GM10847 (cell line): ENCODE results near the gene AGAP2.

Experiments used
- POLR2A ChIP-seq: IDR thresholded peaks from 2 replicates; pipeline ENCODE4 v1.6.1; 2011; ENCODE audit not compliant: insufficient read length; ENCODE audit errors: extremely low read depth

AGAP2 gene

DNA sequence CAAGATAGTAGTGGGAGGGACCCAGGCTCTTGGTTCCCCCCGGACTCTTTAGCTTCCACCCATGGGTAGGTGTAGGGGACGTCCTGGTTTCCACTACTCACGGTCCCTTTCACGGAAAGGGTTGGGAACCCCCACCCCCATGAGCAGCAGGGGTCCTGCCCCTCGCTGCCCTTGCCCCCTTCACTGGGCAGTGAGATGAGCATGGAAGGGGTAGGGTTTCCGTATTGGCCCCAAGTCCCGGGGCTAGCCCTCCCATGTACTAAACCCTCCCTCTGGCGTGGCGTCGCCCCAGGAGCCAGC is 12.7 kb downstream of the AGAP2 start:
- TF ChIP-seq POLR2A: no peak

DNA sequence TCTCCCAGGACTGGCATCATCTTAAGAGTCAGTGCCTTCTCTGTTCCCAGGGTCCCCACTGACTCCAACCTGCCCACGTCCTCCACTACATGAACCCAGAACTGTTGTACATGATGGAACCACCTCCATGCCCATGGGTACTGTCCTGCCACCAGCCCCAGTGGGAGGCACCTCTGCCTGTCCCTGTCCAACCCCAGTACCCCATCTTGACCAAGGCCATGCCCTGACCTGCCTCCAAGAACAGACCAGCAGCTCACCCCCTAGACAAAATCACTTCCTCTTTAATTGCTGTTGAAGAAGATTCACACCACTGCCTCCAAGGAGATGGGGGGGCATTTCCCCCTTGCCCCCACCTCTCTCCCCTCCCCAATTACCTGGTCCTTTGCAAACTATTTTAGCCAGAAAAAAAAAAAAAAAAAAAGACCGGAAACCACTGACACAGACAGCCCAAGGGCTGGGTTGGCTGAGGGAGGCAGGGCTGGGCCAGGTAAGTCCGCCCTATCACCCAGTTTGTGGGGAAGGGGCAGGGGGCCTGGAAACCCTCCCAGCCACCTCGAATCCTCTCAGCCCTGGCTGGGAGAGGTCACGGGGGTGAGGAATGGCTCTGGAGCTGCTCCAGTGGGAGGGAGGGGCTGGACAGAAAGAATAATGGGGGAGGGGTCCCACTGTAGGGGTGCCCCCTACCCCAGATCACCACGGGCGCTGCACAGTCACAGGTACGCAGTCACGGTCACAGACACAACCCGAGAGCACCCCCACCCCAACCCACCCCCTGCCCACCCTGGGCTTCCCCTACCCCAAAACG is 13.4 kb downstream of the AGAP2 start:
- no peak for TF ChIP-seq POLR2A

DNA sequence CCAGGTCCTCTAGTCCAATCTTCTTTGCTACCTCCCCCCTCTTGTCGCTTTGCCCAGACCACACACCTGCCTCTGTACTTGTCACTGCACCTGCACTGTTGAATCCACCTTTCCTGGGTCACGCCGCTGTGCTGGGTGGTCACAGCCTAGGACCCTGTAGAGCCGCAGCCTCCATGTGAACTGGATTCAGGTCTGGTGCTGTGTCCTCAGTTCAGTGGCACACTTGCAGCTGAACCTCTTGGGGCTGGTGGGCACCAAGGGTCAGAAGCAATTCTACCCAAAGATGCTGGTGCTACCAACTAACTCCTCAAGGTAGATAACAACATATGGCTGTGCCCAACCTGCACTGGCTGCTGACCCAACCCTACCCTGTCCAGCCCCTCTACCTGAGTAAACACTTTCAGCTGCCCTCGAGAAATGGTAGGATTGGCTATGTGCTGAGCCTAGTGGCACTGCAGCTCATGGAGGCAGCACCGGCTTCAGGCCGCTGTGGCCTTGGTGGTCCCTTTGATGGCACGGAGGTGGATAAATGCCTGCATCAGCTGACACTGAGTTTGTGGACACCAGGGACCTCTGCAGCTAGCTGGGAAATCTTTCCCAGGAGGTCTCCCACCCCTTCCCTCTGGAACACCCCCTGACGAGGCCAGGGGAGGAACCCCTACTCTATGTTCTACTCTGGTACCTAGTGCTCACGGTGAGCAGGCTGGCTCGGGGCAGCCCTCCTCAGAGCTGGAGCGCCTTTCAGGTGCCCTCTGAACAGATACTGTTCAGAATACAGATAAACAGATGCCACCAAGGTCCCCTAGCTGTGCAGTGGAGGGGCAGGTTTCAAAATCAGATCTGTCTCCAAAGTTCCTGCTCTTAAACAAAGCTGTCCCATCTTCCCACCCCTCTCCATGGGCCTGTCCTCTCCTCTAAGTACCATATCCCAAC is 14.3 kb downstream of the AGAP2 start:
- no peak for TF ChIP-seq POLR2A

DNA sequence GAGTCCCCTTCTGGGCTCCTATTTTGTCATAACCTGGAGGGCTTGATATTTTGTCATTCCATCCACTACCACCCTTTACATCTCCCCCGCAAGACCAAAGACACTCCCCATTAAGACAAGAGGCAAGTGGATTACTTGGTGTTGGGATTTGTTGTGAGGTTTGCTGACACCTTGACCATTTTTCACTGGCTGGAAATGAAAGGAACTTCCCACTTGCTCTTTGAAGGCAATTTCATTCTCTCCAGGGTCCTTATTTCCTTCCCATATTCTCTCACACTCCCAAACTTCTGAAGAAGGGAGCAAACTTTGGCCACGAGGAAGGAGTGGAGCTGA is 14.9 kb downstream of the AGAP2 start:
- no peak for TF ChIP-seq POLR2A

DNA sequence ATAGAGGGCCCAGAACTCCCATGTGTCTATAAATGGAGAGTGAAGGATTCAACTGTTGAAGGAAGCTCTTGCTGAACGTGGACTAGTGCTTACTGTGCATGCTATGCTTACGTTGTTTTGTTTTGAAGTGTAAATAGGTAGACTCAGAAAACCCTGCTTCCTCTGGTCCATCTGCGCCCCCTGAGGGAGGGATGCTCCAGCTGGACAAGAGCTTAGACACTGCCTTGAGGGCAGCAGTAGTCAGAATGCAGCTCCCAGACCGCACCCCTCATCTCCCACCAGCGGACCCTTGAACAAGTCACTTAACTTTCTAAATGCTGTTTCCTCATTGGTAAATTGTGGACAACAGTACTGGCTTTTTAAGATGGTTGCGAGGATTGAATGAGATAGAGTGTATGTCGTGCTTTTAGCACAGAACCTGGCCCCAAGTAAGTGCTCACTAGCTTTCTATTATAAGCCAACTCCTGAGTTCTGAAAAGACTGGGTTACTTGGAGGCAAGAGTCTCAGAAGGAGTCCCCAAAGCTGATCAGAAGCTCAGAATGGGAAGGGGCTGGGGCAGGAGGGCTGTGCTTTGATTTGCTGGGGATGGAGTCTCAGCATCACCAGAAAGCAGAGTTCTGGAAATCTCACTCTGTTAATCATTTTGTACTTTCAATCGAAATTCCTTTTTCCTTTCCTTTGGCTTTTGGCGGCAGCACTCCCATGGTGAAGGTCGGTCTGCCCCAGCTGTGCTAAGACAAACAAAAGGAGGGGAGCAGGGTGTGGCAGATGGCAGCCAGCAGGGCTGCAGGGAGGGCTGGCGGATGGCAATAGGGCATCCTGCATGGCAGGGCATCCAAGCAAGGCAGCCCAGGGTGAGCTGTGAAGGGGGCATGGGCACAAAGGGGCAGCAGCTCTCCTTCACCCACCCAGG is 15.6 kb downstream of the AGAP2 start:
- TF ChIP-seq POLR2A: no peak

DNA sequence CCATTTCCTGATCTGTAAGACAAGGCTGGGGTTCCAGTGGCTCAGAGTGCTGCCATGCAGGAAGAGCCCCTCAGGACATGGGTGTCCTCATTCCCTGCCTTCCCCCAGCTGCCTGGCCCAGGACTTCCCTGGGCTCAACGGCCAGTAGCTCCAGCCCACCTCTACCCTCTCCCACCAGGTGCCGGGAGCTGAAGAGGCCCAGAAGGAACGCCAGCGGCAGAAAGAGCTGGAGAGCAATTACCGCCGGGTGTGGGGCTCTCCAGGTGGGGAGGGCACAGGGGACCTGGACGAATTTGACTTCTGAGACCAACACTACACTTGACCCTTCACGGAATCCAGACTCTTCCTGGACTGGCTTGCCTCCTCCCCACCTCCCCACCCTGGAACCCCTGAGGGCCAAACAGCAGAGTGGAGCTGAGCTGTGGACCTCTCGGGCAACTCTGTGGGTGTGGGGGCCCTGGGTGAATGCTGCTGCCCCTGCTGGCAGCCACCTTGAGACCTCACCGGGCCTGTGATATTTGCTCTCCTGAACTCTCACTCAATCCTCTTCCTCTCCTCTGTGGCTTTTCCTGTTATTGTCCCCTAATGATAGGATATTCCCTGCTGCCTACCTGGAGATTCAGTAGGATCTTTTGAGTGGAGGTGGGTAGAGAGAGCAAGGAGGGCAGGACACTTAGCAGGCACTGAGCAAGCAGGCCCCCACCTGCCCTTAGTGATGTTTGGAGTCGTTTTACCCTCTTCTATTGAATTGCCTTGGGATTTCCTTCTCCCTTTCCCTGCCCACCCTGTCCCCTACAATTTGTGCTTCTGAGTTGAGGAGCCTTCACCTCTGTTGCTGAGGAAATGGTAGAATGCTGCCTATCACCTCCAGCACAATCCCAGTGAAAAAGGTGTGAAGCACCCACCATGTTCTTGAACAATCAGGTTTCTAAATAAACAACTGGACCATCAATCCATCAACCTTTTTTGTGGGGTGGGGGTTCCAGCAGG is 17.6 kb downstream of the AGAP2 start:
- no peak for TF ChIP-seq POLR2A

DNA sequence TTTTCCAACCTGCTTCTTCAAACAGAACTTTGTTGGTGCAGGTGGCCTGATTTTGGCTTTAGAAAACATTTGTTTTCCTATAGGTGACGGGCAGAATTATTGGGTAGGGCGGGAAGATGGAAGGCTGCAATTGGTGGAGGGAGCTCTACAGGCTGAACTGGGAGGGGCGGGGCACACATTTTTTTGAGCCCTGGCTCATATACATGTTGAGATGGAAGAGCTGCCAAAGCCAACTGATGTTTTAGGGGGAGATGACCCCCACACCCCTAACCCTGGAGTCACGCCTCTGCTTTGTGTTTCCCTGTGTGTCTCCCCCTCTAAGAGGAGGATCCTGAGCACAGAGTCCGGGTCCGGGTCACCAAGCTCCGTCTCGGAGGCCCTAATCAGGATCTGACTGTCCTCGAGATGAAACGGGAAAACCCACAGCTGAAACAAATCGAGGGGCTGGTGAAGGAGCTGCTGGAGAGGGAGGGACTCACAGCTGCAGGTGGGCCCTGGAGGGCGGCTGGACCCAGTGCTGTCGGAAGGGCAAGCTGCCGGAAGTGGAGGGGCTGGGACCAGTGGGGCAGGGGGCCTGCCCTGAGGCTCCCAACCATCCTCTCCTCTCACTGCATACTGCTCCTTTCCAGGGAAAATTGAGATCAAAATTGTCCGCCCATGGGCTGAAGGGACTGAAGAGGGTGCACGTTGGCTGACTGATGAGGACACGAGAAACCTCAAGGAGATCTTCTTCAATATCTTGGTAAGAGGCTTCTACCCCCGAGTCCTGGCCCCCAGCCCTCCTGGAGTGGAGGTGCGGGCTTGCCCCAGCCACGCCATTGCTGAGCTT is 18.6 kb downstream of the AGAP2 start:
- TF ChIP-seq POLR2A: no peak

DNA sequence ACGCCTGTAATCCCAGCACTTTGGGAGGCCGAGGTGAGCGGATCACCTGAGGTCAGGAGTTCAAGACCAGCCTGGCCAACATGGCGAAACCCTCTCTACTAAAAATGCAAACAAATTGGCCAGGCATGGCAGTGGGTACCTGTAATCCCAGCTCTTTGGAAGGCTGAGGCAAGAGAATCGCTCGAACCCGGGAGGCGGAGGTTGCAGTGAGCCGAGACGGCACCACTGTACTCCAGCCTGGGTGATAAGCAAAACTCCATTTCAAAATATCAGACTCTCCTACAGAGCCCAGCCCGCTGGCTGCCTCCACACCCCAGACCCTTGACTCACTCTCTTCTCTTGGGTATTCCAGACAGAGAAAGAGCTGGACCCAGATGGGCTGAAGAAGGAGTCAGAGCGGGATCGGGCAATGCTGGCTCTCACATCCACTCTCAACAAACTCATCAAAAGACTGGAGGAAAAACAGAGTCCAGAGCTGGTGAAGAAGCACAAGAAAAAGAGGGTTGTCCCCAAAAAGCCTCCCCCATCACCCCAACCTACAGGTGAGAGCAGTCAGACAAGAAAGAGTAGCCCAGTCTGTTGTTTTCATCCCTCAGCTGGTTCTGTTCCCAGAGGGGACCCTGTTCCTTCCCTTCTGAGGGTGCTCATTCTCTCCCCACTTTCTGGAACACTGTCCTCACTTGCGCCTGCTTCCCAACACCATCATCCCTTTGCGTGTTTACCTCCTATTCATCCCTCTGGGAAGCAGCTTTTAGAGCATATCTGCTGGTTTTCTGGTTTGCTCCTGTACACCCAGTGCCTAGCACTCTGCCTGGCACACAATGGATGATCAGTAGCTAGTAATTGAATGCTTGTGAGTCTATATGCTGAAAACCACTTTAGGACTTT is 19.7 kb downstream of the AGAP2 start:
- TF ChIP-seq POLR2A: no peak

DNA sequence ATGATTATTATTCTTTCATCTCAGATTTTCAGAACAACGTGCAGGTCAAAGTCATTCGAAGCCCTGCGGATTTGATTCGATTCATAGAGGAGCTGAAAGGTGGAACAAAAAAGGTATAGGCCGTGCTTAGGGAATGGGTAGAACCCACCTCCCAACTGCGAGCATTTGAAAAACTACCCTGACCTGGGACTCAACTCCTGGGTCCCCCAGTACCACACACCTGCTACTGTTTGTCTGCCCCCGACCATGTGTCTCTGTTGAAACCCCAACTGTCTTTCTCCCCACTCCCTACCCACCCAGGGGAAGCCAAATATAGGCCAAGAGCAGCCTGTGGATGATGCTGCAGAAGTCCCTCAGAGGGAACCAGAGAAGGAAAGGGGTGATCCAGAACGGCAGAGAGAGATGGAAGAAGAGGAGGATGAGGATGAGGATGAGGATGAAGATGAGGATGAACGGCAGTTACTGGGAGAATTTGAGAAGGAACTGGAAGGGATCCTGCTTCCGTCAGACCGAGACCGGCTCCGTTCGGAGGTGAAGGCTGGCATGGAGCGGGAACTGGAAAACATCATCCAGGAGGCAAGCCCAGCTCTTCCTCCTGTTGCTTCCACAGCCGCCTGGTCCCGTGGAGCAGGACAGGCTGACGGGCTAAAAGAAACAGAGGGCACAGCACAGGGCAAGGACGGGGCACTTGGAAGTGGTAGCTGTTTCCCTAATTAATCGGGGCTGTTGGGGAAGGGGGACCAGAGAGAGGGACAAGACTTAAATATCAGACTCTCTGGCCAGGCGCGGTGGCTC is 20.5 kb downstream of the AGAP2 start:
- no peak for TF ChIP-seq POLR2A

DNA sequence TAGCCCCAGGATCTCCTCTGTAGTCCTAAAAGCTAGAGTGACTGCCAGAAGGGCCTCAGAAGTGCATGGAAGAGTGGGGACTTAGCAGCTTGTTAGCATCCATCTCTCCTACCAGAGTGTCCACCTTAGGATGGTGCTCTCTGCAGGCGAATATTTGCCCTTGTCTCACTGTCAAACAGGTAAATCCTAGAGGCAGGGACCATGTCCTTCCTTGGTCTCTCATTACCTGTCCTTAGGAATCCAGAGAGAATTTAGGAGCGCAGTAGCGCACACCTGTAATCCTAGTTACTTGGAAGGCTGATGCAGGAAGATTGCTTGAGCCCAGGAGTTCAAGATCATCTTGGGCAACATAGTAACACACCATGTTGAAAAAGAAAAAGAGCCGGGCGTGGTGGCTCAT is 21.4 kb downstream of the AGAP2 start:
- TF ChIP-seq POLR2A: no peak

DNA sequence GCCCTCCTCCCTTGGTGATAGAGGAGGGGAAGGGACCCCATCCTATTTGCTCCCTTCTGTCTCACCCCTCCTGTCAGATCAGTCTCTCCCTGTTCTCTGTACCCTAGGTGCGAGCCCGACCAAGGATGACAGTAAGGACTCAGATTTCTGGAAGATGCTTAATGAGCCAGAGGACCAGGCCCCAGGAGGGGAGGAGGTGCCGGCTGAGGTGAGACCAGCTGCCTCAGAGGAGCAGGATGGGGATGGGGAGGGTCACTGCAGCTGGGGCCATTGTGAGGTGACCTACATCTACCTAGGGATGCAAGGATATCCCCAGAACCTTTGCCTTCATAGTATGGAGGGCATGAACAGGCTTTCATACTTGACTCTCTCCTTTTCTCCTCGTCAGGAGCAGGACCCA is 22.2 kb downstream of the AGAP2 start:
- TF ChIP-seq POLR2A: no peak

DNA sequence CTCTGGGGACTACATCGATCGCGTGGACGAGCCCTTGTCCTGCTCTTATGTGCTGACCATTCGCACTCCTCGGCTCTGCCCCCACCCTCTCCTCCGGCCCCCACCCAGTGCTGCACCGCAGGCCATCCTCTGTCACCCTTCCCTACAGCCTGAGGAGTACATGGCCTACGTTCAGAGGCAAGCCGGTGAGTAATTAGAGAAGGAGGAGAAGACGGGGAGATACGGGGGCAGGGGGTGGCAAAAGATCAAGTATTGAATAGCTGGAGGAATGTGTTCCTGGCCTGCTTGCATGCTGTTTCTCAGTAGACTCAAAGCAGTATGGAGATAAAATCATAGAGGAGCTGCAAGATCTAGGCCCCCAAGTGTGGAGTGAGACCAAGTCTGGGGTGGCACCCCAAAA is 22.8 kb downstream of the AGAP2 start:
- no peak for TF ChIP-seq POLR2A

DNA sequence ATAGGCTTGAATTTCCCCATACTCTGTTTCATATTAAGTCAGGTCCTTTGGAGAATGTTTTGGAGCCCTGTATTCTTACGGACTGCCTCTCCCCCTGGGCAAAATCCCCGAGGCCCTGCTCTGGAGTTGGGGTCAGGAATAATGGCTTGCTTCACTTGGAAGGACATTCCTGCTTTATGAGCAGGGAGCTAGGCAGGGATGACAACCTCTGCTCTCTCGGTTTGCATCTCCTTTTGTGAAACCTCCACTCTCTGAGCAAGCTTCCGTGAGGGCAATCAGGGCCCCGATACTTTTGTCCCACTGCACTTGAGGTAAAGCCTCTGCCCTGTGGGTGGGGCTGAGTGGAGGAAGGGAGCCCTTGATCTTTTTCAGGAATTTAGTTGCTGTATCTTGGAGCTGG is 25.3 kb downstream of the AGAP2 start:
- no peak for TF ChIP-seq POLR2A
